RKO (cell line): Measurements from ENCODE around the gene MTRR.

Experiments used
- DNase-seq: peaks from one replicate; pipeline ENCODE4 v3.0.0-alpha.2; 2016; ENCODE audit warnings: low spot score

Gene MTRR

GRCh38 chr5:7868773-7869473 lies at the start of gene MTRR, which contains the start of gene FASTKD3:
TSS of gene MTRR (plus strand) at chr5:7869148. CDS start at chr5:7870795, 1,647 bp downstream.
TSS of gene FASTKD3 (minus strand) at chr5:7869031. CDS start at chr5:7868083, 948 bp downstream.
- DNase-seq: peak; percentile 91

GRCh38 chr5:7822449-7822848 lies 46.5 kb upstream of the MTRR start:
- no peak for DNase-seq

- no peak for DNase-seq
Measured at GRCh38 chr5:7823594-7823993, 45.4 kb upstream of the MTRR start.

GRCh38 chr5:7824995-7825394 lies 44.0 kb upstream of the MTRR start:
- DNase-seq: no peak

- DNase-seq: no peak
Measured at GRCh38 chr5:7825630-7826029, 43.3 kb upstream of the MTRR start.

- DNase-seq: no peak
Measured at GRCh38 chr5:7827610-7828009, 41.3 kb upstream of the MTRR start.

GRCh38 chr5:7828269-7828668 lies 40.7 kb upstream of the MTRR start:
- peak; percentile 14 for DNase-seq

- DNase-seq: no peak
Measured at GRCh38 chr5:7834982-7835381, 34.0 kb upstream of the MTRR start.

- no peak for DNase-seq
Measured at GRCh38 chr5:7837403-7837802, 31.5 kb upstream of the MTRR start.

GRCh38 chr5:7842531-7842930 lies 26.4 kb upstream of the MTRR start:
- DNase-seq: no peak

GRCh38 chr5:7844901-7845300 lies 24.0 kb upstream of the MTRR start:
- DNase-seq: no peak

GRCh38 chr5:7845557-7845956 lies 23.4 kb upstream of the MTRR start:
- no peak for DNase-seq

- DNase-seq: no peak
Measured at GRCh38 chr5:7846327-7846726, 22.6 kb upstream of the MTRR start.

- DNase-seq: no peak
Measured at GRCh38 chr5:7848296-7848695, 20.7 kb upstream of the MTRR start.

- DNase-seq: no peak
Measured at GRCh38 chr5:7849681-7850394, 19.1 kb upstream of the MTRR start.

- DNase-seq: no peak
Measured at GRCh38 chr5:7850395-7851239, 18.3 kb upstream of the MTRR start, which contains the start of gene CFAP90. TSS of gene CFAP90 (minus strand) at chr5:7851133. CDS start at chr5:7851021, 112 bp downstream.

- no peak for DNase-seq
Measured at GRCh38 chr5:7851240-7851592, 17.7 kb upstream of the MTRR start.

- no peak for DNase-seq
Measured at GRCh38 chr5:7851617-7852289, 17.2 kb upstream of the MTRR start.

GRCh38 chr5:7852542-7852941 lies 16.4 kb upstream of the MTRR start:
- DNase-seq: no peak

GRCh38 chr5:7852988-7853387 lies 16.0 kb upstream of the MTRR start:
- no peak for DNase-seq

GRCh38 chr5:7855611-7856010 lies 13.3 kb upstream of the MTRR start:
- no peak for DNase-seq

- DNase-seq: peak; percentile 32
Measured at GRCh38 chr5:7856855-7857254, 12.1 kb upstream of the MTRR start.
